HCEC 1CT (cell line): Measurements from ENCODE around the gene INCENP.
"Not testable (repeated sequence)": the region's sequence is repeated elsewhere in the genome, so short reads cannot be mapped to it uniquely, and the experiment has no call there.

ENCODE experiments used
- DNase-seq: peaks from one replicate; pipeline ENCODE4 v3.0.0-alpha.2; 2017

INCENP gene

DNA sequence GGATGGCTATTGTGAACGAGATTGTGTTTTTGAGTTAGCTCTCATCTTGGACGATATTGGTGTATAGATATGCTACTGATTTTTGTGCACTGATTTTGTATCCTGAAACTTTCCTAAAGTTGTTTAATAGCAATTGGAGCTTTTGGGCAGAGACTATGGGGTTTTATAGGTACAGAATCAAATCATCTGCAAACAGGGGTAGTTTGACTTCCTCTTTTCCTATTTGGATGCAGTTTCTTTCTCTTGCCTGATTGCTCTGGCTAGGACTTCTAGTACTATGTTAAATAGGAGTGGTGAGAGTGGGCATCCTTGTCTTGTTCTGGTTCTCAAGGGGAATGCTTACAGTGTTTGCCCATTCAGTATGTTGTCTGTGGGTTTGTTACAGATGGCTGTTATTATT, 57.3 kb downstream of the INCENP start:
- no peak for DNase-seq

GRCh38 chr11:62182147-62182891, 58.5 kb downstream of the INCENP start:
- DNase-seq: no peak

DNA sequence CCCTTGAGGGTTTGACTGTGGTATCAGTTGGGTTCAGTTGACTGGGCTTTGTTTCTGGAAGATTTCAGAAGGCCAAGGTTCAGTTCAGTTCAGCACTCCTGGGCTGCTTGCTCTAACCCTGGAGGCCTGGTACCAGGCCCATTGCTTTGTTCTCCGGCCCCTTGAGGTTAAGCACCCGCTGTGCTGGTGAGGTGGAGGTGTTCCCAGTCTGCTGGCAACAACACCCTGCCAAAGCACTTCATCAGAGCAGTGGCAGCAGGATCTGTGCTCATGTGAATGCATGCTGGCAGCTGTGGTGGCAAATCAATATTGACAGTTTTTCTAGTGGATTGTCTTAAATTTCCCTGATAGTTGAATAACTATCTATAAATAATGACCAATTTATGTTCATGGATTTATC, 62.4 kb downstream of the INCENP start:
- DNase-seq: no peak

DNA sequence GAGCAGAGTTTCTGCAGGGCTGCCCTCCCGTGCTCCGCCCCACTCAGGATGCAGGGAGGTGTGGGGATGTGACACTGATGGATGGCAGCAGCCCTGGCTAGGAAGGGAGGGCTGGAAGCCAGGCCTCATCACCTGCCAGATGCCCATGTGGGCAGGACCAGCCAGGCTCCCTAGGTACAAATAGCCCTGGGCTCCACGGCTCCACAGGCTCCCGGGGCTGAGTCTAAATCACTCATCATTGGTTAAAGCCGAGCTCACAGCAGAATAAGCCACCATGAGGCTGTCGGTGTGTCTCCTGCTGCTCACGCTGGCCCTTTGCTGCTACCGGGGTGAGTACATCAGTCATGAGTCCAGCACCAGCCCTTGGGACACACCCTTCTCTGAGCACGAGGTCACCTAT, 66.2 kb downstream of the INCENP start, which contains the start of gene SCGB1D1:
TSS of gene SCGB1D1 (plus strand) at position 206 of the 400 bp plus-strand sequence. CDS start at position 275, 69 bp downstream.
- no peak for DNase-seq

- no peak for DNase-seq
Measured at GRCh38 chr11:62193952-62194351, 70.1 kb downstream of the INCENP start.

DNA sequence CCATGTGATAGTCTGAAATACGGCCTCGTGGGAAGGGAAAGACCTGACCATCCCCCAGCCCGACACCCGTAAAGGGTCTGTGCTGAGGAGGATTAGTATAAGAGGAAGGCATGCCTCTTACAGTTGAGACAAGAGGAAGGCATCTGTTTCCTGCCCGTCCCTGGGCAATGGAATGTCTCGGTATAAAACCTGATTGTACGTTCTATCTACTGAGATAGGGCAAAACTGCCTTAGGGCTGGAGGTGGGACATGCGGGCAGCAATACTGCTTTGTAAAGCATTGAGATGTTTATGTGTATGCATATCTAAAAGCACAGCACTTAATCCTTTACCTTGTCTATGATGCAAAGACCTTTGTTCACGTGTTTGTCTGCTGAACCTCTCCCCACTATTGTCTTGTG, 71.2 kb downstream of the INCENP start:
- DNase-seq: not testable (repeated sequence)

- no peak for DNase-seq
Measured at GRCh38 chr11:62195945-62196344, 72.1 kb downstream of the INCENP start.

GRCh38 chr11:62197400-62197799, 73.6 kb downstream of the INCENP start:
- not testable (repeated sequence) for DNase-seq

DNA sequence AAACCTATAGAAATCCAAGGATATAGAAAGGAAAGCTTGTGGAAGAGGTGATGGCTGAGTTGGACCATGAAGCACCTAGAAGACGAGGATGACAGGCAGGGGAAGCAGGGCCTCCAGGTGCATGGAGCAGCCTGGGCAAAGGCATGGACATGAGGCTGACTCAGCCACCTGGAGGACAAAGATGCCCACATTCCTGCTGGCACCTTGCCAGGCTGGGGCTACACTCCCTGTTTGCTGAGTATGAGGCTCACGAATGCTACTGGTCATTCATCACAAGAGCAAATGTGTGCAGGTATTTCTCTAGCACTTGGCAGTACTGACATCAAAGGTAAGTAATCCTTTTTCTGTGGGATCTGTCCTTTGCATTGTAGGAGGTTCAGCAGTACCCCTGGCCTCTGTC, 77.6 kb downstream of the INCENP start:
- no peak for DNase-seq
